Frontal cortex (tissue), 4 donors: ENCODE data around the gene LCORL. TPM values are rescaled to one million over a fixed set of nuclear protein-coding genes. Genes with fewer than 3 reads are reported as not detected.

Source experiments
- DNase-seq, 2 donors: peaks; one replicate each; pipeline ENCODE4 v3.0.0; 2012; ENCODE audit warnings: low spot score in 2 of 2
- FAIRE-seq: peaks from 2 replicates; lab custom pipeline; 2012; peaks lifted over from hg19 to GRCh38; lab: Jason Lieb, UNC
- total RNA-seq: library from RNA; depleted of rRNA; stranded (reverse); fragments of >200 nt; gene quantifications from one replicate; pipeline ENCODE4 v1.2.3, GENCODE V29; 2014
- donor health status: control.
- donor health status: control.
- donor health status: control.

LCORL gene
- total RNA-seq, 1 donor from 2014 or later, result 60.7 TPM

GRCh38 chr4:17941731-17942130 is 79.8 kb downstream of the LCORL start:
- DNase-seq (no peak), FAIRE-seq (no peak)

- no peak for FAIRE-seq
- DNase-seq, result no peak
Observed at GRCh38 chr4:17939054-17939453, 82.5 kb downstream of the LCORL start.

DNA sequence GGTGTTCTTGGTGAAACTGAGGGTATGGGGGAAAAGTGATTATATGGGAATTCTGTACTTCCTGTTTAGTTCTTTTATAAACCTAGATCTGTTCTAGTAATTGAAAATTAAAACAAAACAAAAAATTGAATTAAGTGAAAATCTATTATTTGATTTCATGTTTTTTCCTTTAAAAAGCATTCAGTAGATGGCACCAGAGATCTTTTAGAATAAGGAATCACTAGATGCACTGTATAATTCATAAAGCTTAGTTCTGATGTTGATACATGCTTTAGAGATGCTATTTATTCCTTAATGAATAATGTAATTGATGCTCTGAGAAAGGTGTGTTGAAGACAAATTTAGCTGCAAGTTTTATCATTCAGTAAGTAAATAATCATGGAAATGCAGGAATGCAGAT is 87.3 kb downstream of the LCORL start:
- no peak for DNase-seq
- peak; percentile 70 for FAIRE-seq

DNA sequence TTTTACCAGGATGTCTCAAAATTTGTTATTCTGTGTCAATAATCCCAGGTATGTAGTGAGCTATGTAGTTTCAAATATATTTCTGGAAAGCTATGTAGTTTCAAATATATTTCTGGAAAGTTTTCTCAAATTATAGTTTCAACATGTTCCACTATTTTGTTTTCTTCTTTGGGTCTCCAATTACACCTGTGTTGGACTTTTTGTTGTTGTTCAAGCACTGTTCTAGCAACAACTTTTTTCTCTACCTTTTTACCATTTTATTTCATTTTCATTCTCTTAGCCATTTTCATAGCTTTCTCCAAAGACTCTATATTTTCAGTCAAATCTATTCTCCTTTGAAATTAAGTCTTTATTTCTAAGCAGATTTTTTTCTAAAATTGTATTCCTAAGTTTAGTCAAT is 88.4 kb downstream of the LCORL start:
- FAIRE-seq (no peak), DNase-seq (no peak)

GRCh38 chr4:17932041-17932440 is 89.5 kb downstream of the LCORL start:
- no peak for FAIRE-seq
- no peak for DNase-seq

DNA sequence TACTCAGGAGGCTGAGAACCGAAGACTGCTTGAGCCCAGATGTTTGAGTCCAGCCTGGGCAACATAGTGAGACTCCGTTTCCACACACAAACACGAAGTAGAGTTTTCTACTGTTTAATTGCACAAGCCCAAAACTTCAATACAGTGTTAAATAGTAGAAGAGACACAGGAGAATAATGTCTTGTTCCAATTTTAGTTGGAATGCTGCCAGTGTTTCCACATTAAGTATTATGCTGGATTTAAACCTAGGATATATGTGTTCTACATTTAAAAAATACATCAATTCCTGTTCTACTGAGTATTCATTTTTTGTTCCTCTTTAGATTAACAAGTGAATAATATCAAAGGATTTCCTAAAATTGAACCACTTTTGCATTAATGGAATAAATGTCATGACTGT is 91.3 kb downstream of the LCORL start:
- no peak for DNase-seq
- FAIRE-seq, result no peak

DNA sequence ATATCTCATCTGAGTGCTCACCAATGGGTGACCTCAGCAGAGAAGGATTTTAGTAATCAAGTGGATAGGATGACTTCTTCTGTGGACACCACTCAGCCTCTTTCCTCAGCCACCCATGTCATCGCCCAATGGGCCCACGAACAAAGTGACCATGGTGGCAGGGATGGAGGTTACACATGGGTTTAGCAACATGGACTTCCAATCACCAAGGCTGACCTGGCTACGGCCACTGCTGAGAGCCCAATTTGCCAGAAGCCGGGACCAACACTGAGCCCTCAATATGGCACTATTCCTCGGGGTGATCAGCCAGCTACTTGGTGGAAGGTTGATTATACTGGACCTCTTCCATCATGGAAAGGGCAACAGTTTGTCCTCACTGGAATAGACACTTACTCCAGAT is 97.4 kb downstream of the LCORL start:
- DNase-seq, result no peak
- no peak for FAIRE-seq

DNA sequence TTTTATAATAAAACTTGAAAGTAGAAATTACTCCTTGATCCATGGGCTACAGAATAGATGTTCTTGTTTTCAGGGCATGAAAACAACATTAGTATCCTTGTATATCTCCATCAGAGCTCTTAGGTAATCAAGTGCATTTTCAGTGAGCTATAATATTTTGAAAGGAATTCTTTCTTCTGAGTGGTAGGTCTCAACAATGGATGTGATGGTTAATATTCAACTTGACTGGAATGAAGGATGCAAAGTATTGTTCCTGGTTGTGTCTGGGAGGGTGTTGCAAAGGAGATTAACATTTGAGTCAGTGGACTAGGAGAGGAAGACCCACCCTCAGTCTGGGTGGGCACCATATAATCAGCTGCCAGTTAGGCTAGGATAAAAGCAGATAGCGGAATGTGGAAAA is 100.1 kb downstream of the LCORL start:
- FAIRE-seq (no peak), DNase-seq (no peak)

DNA sequence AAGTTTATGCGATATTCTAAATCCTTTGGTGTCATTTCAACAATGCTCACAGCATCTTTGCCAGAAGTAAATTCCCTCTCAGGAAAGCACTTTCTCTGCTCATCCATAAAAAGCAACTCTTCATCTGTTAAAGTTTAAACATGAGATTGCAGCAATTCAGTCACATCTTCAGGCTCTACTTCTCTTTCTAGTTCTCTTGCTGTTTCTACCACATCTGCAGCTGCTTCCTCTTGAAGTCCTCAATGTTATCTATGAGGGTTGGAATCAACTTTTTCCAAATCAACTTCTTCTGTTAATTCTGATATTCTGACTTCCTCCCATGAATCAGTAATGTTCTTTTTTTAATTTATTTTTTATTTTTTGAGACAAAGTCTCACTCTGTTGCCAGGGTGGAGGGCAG is 100.9 kb downstream of the LCORL start:
- FAIRE-seq (no peak), DNase-seq (no peak)

- DNase-seq, result no peak
- no peak for FAIRE-seq
Observed at GRCh38 chr4:17915439-17915838, 106.1 kb downstream of the LCORL start.

GRCh38 chr4:17912011-17912410 is 109.5 kb downstream of the LCORL start:
- FAIRE-seq (no peak), DNase-seq (no peak)

DNA sequence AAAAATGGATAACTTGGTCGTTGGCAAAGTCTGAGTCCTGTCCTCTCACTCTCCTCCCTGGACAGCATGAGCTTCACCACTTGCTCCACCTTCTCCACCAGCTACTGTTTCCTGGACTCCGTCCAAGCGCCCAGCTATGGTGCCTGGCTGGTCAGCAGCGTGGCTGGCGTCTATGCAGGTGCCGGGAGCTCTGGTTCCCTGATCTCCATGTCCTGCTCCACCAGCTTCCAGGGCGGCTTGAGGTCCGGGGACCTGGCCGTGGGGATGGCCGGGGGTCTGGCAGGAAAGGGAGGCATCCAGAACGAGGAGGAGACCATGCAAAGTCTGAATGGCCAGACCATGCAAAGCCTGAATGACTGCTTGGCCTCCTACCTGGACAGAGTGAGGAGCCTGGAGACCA is 109.9 kb downstream of the LCORL start:
- FAIRE-seq, result no peak

DNA sequence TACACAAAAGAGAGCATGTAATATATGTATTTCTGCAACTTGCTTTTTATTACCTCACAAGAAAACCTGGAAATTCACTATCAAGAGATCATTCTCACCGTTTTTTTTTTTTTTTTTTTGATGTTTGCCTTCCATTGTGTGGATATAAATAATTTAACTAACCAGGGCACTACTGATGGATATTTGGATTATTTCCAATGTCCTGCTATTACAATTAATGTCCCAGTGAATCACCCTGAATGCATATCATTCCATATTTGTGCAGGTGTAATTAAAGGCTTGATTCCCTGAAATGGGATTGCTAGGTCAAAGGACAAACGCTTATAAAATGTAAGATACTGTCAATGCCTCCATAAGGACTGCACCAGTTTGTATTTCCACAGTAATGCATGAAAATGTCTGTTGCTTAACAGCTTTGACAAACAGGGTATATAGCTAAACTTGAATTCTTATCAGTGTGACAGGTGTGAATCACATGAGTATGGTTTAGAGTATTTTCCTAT is 123.0 kb downstream of the LCORL start:
- FAIRE-seq (no peak), DNase-seq (no peak)

More for the DNA sequence above, 109.9 kb downstream of the LCORL start:
- no peak for DNase-seq

GRCh38 chr4:17895481-17895880 is 126.1 kb downstream of the LCORL start:
- DNase-seq (no peak), FAIRE-seq (no peak)

- no peak for DNase-seq
- FAIRE-seq, result peak; percentile 21
Observed at GRCh38 chr4:17894421-17894820, 127.1 kb downstream of the LCORL start.

DNA sequence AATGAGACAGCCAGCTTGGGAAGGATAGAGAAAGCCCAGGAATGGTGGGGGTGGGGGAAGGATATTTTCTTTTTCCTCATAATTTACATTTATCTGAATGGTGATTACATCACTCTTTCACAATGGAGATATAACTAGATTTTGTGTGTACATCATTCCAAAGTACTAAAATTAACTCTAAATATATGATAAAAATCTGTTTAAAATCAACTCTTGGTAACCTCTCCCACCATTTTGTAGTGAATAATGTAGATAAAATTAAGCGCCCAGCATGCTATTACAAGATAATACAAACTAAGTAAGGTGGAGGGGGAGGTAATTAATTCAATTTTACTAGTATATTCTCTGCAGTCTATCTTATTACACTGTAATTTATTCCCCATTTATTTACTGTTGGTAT is 131.9 kb downstream of the LCORL start:
- FAIRE-seq (no peak), DNase-seq (no peak)

- DNase-seq, result no peak
- no peak for FAIRE-seq
Observed at GRCh38 chr4:17884511-17884910, 137.0 kb downstream of the LCORL start.

DNA sequence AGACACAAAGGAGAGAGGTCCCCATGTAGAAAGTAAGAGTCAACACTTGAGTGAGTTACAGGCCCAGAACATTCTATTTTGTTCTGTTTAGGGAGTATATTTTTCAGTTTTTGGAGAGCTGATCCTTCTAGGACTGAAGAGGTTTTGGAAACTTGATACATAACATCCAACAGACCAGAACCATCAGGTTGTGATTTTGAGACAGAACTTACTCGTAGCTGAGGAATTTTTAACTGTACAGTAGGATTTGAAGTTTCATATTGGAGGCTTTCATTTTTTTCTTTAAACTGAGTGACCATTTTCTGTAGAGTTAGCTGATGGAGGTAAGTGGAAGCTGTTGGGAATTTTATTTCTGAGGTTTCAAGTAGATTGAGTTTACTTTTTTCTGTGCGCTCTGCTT is 137.5 kb downstream of the LCORL start:
- FAIRE-seq (no peak), DNase-seq (no peak)

GRCh38 chr4:17877661-17878060 is 143.9 kb downstream of the LCORL start:
- no peak for DNase-seq
- FAIRE-seq, result no peak

DNA sequence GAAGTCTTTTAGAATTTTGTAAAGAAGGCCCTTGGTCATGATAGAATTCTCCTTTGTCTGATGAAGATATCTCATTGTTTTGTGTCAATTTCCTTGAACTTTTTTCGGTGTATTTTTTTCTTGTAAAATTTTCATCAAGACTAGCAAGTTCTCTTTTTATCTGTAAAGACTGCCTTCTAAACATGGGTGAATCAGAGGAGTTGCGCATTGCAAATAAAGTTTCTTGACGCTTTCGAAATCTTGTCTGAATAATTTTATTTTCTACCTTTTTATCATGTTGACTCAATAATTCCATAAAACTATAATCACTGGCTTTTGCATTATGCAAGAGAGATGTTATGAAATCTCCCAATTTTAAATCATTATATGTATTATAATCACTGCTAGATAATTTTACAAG is 144.6 kb downstream of the LCORL start:
- FAIRE-seq (no peak), DNase-seq (no peak)

GRCh38 chr4:17875402-17876070 is 146.0 kb downstream of the LCORL start:
- no peak for DNase-seq

DNA sequence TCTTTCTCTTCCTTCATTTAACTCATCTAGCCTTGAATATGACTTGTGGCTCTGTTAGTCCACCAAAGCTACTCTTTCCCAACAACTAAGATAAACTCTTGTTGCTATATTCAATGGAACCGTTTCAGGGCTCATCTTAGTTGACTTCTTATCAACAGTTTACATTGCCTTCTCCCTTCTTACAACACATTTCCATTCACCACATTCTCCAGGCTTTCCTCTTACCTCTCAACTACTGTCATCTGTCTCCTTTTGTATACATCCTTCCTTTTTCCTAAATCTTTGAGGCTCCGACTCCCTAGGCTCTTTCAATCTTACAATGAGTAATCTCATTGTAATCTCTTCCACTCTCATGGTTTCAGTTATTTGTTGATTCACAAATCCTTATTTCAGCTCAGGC is 152.2 kb downstream of the LCORL start:
- FAIRE-seq (no peak), DNase-seq (no peak)

More at GRCh38 chr4:17875402-17876070, 146.0 kb downstream of the LCORL start:
- FAIRE-seq, result no peak
